Lung (tissue), 12 donors: ENCODE results near the gene MAP3K20. TPM values are rescaled to one million over a fixed set of nuclear protein-coding genes. Genes with fewer than 3 reads are reported as not detected.

Experiments used
- ATAC-seq: fragments of 200-7000 bp; cut with Tn5 transposase; one replicate; pipeline ENCODE4 v1.9.1; 2020; ENCODE audit warnings: moderate number of reproducible peaks; ENCODE audit not compliant: insufficient read depth, low FRiP score
- DNase-seq, 3 donors: peaks; one replicate each; pipeline ENCODE4 v3.0.0-alpha.2; 2013 to 2017
- H3K27ac ChIP-seq, 2 donors: one replicate each; pipeline ENCODE4 v1.5.1; 2013; ENCODE audit warnings: mild to moderate bottlenecking in 2 of 2, moderate library complexity in 2 of 2, control low read depth in 1 of 2, inconsistent platforms in 1 of 2, low read depth in 1 of 2, low read length in 1 of 2
- H3K27me3 ChIP-seq, 3 donors: one replicate each; pipeline ENCODE4 v1.5.1; 2013; ENCODE audit warnings: low read length in 2 of 3; ENCODE audit not compliant: control insufficient read depth in 3 of 3, insufficient read depth in 3 of 3
- H3K36me3 ChIP-seq, 4 donors: one replicate each; pipeline ENCODE4 v1.5.1; 2013; ENCODE audit warnings: low read length in 4 of 4, mild to moderate bottlenecking in 1 of 4, moderate library complexity in 1 of 4; ENCODE audit not compliant: control insufficient read depth in 4 of 4, insufficient read depth in 4 of 4
- H3K4me1 ChIP-seq, 5 donors: one replicate each; pipeline ENCODE4 v1.5.1; 2013; ENCODE audit warnings: low read length in 5 of 5, mild to moderate bottlenecking in 2 of 5, moderate library complexity in 1 of 5; ENCODE audit not compliant: control insufficient read depth in 5 of 5, insufficient read depth in 5 of 5
- H3K4me3 ChIP-seq: one replicate; pipeline ENCODE4 v1.5.1; 2013; ENCODE audit warnings: mild to moderate bottlenecking, control low read depth, moderate library complexity
- H3K9ac ChIP-seq, 2 donors: one replicate each; pipeline ENCODE4 v1.5.1; 2013; ENCODE audit warnings: low read length in 2 of 2, control low read depth in 1 of 2; ENCODE audit not compliant: insufficient read depth in 1 of 2
- H3K9me3 ChIP-seq, 4 donors: one replicate each; pipeline ENCODE4 v1.5.1; 2013; ENCODE audit warnings: low read length in 3 of 4, mild to moderate bottlenecking in 1 of 4, moderate library complexity in 1 of 4; ENCODE audit not compliant: control insufficient read depth in 4 of 4, insufficient read depth in 3 of 4
- WGBS, 2 donors: extraction: QIAGEN DNeasy Blood & Tissue Kit; methylation state at CpG; one replicate each; pipeline ENCODE4 v1.1.7; 2013; 5-methylcytosine and 5-hydroxymethylcytosine counted together
- polyA plus RNA-seq, 2 donors: library from polyadenylated mRNA; stranded (reverse); fragments of 200-250 nt; gene quantifications; one replicate each; pipeline ENCODE4 v1.2.1, GENCODE V29; 2013
- total RNA-seq, 2 donors: library from RNA; depleted of rRNA in 1 of 2; stranded (reverse); fragments of >200 nt in 1 of 2; gene quantifications; one replicate each; pipeline ENCODE4 v1.2.1, GENCODE V29; 2014 to 2021
- TF ChIP-seq, protein P1 (sequence below): IDR thresholded peaks from 2 replicates; pipeline ENCODE4 v1.5.1; 2012; ENCODE audit warnings: mild to moderate bottlenecking; ENCODE audit errors: control extremely low read depth, extremely low read depth
- donor health status: control.
- donor health status: control.
- donor health status: Bipolar disorder and iron deficiency.
- donor health status: healthy.
- donor health status: DM: yes; HTN: yes; CAD: no.

MAP3K20 gene
- total and polyA plus RNA-seq, 4 donors: 13.4 to 71.6 (median 31.6) TPM

DNA sequence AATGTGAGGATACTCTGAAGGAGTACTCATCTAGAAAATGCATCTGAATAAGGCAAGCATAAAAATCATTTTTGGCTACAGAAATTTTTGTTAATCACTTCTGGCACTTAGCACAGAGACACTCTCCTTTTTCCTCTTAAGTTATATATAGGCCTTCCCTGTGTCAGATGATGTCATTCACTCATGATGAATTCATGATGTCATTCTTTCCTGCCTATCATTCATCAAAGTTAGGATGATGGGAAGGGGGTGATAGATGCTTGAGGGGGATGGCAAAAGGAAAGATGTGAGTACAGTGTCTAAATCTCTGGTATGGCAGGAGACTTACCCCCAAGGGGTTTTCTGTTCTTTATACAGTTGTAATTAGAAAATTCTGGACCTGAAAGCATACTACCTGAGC is 42.0 kb downstream of the MAP3K20 start:
- Histone ChIP-seq H3K27me3 (no peaks in the 10 kb centered on the region), H3K27ac (peak overlapping the region in 1 of 2 donors; percentile 33), H3K4me1 (peaks cover 0 to 12% (median 0%) of the 10 kb centered on the region in 5 donors), H3K4me3 (no peak overlapping the region), H3K36me3 (no peaks in the 10 kb centered on the region), H3K9ac (no peak overlapping the region), H3K9me3 (peaks cover 0 to 3% (median 0%) of the 10 kb centered on the region in 4 donors)
- DNase-seq (no peak), ATAC-seq (no peak)
- TF ChIP-seq, protein P1, sequence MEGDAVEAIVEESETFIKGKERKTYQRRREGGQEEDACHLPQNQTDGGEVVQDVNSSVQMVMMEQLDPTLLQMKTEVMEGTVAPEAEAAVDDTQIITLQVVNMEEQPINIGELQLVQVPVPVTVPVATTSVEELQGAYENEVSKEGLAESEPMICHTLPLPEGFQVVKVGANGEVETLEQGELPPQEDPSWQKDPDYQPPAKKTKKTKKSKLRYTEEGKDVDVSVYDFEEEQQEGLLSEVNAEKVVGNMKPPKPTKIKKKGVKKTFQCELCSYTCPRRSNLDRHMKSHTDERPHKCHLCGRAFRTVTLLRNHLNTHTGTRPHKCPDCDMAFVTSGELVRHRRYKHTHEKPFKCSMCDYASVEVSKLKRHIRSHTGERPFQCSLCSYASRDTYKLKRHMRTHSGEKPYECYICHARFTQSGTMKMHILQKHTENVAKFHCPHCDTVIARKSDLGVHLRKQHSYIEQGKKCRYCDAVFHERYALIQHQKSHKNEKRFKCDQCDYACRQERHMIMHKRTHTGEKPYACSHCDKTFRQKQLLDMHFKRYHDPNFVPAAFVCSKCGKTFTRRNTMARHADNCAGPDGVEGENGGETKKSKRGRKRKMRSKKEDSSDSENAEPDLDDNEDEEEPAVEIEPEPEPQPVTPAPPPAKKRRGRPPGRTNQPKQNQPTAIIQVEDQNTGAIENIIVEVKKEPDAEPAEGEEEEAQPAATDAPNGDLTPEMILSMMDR: no peak

DNA sequence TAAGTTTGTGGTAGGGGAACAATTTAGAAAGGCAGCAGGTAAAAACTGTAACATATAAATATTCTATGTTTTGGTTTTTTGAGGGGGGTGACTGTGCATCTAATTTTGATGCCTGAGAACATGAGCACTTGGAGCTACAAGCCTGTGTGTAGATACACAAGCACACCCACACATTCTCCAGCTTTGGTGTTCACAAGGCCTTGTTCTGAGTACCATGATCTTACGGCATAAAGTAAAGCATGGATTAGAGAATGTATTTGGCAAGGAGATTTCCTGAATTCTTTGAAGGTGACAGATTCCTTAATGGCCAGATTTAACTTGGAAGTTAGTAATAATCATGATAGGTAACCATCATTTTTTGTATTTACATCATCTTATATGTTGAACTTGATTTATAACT is 42.7 kb downstream of the MAP3K20 start:
- TF ChIP-seq, protein P1: no peak
- H3K4me3 ChIP-seq: no peak overlapping the region
- peaks cover 0 to 16% (median 0%) of the 10 kb centered on the region in 5 donors for H3K4me1 ChIP-seq
- H3K9me3 ChIP-seq: peaks cover 0 to 3% (median 0%) of the 10 kb centered on the region in 4 donors
- no peak overlapping the region for H3K27ac ChIP-seq
- no peaks in the 10 kb centered on the region for H3K27me3 ChIP-seq
- no peak for ATAC-seq
- 88% methylated on average over 1 of the region's 1 CpG for WGBS, 2 donors
- peaks cover 0 to 2% (median 0%) of the 10 kb centered on the region in 4 donors for H3K36me3 ChIP-seq
- DNase-seq: no peak
- no peak overlapping the region for H3K9ac ChIP-seq

DNA sequence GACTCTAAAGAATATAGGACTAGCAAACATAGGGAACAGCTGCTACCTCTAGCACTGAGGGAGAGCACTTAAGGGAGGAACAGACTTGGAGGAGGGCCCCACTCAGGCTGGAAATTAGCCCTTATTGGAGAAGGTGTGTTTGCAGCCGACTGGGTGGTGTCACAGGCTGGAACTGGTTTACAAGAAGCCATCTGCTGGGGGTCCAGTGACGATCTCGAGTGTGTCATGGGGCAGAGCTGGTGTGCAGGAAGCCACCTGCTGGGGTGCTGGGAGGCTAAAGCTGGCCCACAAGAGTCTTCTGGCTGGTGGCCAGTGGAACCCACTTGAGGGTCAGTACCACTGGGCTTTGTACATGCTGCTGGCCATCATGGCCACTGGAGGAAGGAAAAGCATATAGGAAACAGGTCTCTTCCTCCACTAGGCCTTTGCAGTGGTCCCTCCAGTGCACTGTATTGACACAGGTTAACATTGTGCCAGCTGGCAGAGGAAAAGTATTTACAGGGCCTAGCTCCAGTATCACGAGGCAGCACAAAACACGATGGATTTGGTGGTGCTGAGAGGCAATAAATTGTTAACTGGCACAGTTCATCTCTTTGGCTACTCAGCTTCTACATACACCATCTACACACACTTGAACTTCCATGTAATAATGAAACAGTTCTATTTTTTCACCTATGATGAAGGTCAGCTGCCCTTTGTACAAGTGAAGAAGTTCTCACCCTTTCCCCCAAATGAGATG is 43.6 kb downstream of the MAP3K20 start:
- no peaks in the 10 kb centered on the region for H3K27me3 ChIP-seq
- DNase-seq: peak in 1 of 3 donors; percentile 50
- H3K4me1 ChIP-seq: peaks cover 0 to 24% (median 0%) of the 10 kb centered on the region in 5 donors
- peak overlapping the region in 1 of 2 donors; percentile 22 for H3K27ac ChIP-seq
- H3K36me3 ChIP-seq: peaks cover 0 to 2% (median 0%) of the 10 kb centered on the region in 4 donors
- H3K9me3 ChIP-seq: peaks cover 0 to 3% (median 0%) of the 10 kb centered on the region in 4 donors
- no peak overlapping the region for H3K4me3 ChIP-seq
- 62 to 71% methylated on average over 5 of the region's 5 CpGs for WGBS, 2 donors
- TF ChIP-seq, protein P1: no peak
- ATAC-seq: no peak
- no peak overlapping the region for H3K9ac ChIP-seq

DNA sequence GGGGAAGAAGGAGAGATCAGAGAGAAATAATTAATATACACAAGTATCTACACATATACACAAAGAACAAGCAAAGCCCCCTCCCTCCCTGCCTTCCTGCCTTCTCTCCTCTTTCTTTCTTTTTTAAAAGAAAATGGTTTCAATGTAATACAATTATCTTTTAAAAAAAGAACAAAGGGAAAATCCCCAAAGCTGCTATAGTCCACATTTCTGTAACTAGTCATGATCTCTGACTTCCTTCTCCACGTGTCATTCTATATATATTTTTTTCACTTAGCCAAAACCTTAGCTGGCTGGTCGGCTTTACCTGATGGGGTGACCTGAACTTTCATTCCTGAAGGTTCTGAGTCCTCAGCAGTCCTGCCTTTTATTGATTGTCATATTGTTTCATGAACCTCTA is 44.3 kb downstream of the MAP3K20 start:
- H3K9ac ChIP-seq: no peak overlapping the region
- H3K4me1 ChIP-seq: peaks cover 0 to 26% (median 0%) of the 10 kb centered on the region in 5 donors
- TF ChIP-seq, protein P1: no peak

More for the DNA sequence above, 44.3 kb downstream of the MAP3K20 start:
- H3K27me3 ChIP-seq: no peaks in the 10 kb centered on the region
- no peaks in the 10 kb centered on the region for H3K9me3 ChIP-seq
- H3K4me3 ChIP-seq: no peak overlapping the region
- H3K36me3 ChIP-seq: peaks cover 0 to 4% (median 2%) of the 10 kb centered on the region in 4 donors
- DNase-seq: no peak
- ATAC-seq: no peak
- H3K27ac ChIP-seq: peak overlapping the region in 1 of 2 donors; percentile 33
- 69 to 77% methylated on average over 2 of the region's 2 CpGs for WGBS, 2 donors
